Prostate gland (tissue), 2 donors: Measurements from ENCODE around the gene GPR83. TPM values are rescaled to one million over a fixed set of nuclear protein-coding genes. Genes with fewer than 3 reads are reported as not detected.

Source experiments
- DNase-seq: peaks from one replicate; pipeline ENCODE4 v3.0.0-alpha.2; 2019; ENCODE audit warnings: low spot score
- H3K27ac ChIP-seq, 2 donors: fragments of 200-600 bp; sonication (generic); 2 replicates each; pipeline ENCODE4 v1.5.1; 2017 to 2019
- H3K27me3 ChIP-seq: fragments of 200-600 bp; sonication (generic); replicated peaks from 2 replicates; pipeline ENCODE4 v1.5.1; 2019; ENCODE audit not compliant: insufficient read depth
- H3K36me3 ChIP-seq, 2 donors: fragments of 200-600 bp; sonication (generic); 1 replicate in 1 of 2; 2 replicates in 1 of 2; pipeline versions ENCODE4 v1.5.1 to v1.8.1; 2017 to 2019
- H3K4me1 ChIP-seq: fragments of 200-600 bp; sonication (generic); replicated peaks from 2 replicates; pipeline ENCODE4 v1.5.1; 2019
- H3K4me3 ChIP-seq, 2 donors: fragments of 200-600 bp; sonication (generic); 2 replicates each; pipeline ENCODE4 v1.5.1; 2017 to 2019
- H3K9me3 ChIP-seq: fragments of 200-600 bp; sonication (generic); 2 replicates; pipeline ENCODE4 v1.5.1; 2017
- CTCF ChIP-seq, 4 experiments: fragments of 200-600 bp in 2 of 4; fragments of 450-650 bp in 2 of 4; sonication (generic) in 2 of 4; IDR thresholded peaks; 1 replicate in 3 of 4; 2 replicates in 1 of 4; pipeline ENCODE4 v1.5.1; 2016 to 2019; ENCODE audit warnings: antibody characterized with exemption in 4 of 4, mild to moderate bottlenecking in 2 of 4, moderate library complexity in 2 of 4
- POLR2A ChIP-seq: fragments of 450-650 bp; IDR thresholded peaks from one replicate; pipeline ENCODE4 v1.6.1; 2016; ENCODE audit warnings: antibody characterized with exemption, mild to moderate bottlenecking
- POLR2AphosphoS5 ChIP-seq: sonication (generic); formaldehyde crosslinking; IDR thresholded peaks from one replicate; pipeline ENCODE4 v1.6.1; 2017; ENCODE audit warnings: antibody characterized with exemption
- WGBS: methylation state at CpG from one replicate; pipeline ENCODE4 v1.1.5; 2018; 5-methylcytosine and 5-hydroxymethylcytosine counted together
- intact Hi-C: fragments of 100-400 bp; cut with DNase I; formaldehyde crosslinking; loops from one replicate; pipeline ENCODE4 v1.14.2; 2022
- total RNA-seq, 2 donors: library from RNA; depleted of rRNA; stranded (reverse); fragments of >200 nt; gene quantifications; one replicate each; pipeline ENCODE4 v1.1.0, GENCODE V29; 2016

The GPR83 gene
- total RNA-seq, 2 donors from 2014 or later: not detected

- H3K4me3 ChIP-seq: no peak overlapping the region
- H3K27me3 ChIP-seq: no peaks in the 10 kb centered on the region
- intact Hi-C loops: no loop called here
- H3K36me3 ChIP-seq: no peaks in the 10 kb centered on the region
- WGBS: 92% methylated on average over 1 of the region's 1 CpG
- TF ChIP-seq POLR2AphosphoS5 (no peak), CTCF (IDR thresholded peaks at IDR 0.05) (no peak), POLR2A (no peak)
- DNase-seq: no peak
- no peaks in the 10 kb centered on the region for H3K4me1 ChIP-seq
- H3K27ac ChIP-seq: no peak overlapping the region
- no peaks in the 10 kb centered on the region for H3K9me3 ChIP-seq
Observed at GRCh38 chr11:94445641-94446040, 44.4 kb upstream of the GPR83 start.

- no peak for DNase-seq
- Histone ChIP-seq H3K4me1 (no peaks in the 10 kb centered on the region), H3K36me3 (peaks cover 0 to 7% of the 10 kb centered on the region in 2 donors), H3K27me3 (no peaks in the 10 kb centered on the region), H3K9me3 (no peaks in the 10 kb centered on the region), H3K4me3 (no peak overlapping the region), H3K27ac (no peak overlapping the region)
- 30% methylated on average over 1 of the region's 1 CpG for WGBS
- TF ChIP-seq POLR2AphosphoS5: no peak
- TF ChIP-seq CTCF (IDR thresholded peaks at IDR 0.05): no peak
- TF ChIP-seq POLR2A: no peak
- intact Hi-C loops: no loop called here
Observed at GRCh38 chr11:94433049-94433448, 31.8 kb upstream of the GPR83 start.

- H3K4me3 ChIP-seq: no peak overlapping the region
- no peak overlapping the region for H3K27ac ChIP-seq
- DNase-seq: no peak
- TF ChIP-seq POLR2AphosphoS5: no peak
- TF ChIP-seq POLR2A: no peak
- TF ChIP-seq CTCF (IDR thresholded peaks at IDR 0.05): no peak
- 86% methylated on average over 2 of the region's 2 CpGs for WGBS
- intact Hi-C loops: no loop called here
- H3K27me3 ChIP-seq: no peaks in the 10 kb centered on the region
- H3K9me3 ChIP-seq: no peaks in the 10 kb centered on the region
- peaks cover 0 to 4% of the 10 kb centered on the region in 2 donors for H3K36me3 ChIP-seq
- H3K4me1 ChIP-seq: no peaks in the 10 kb centered on the region
Observed at GRCh38 chr11:94424662-94425061, 23.4 kb upstream of the GPR83 start.

- H3K27me3 ChIP-seq: no peaks in the 10 kb centered on the region
- no peaks in the 10 kb centered on the region for H3K4me1 ChIP-seq
- H3K4me3 ChIP-seq: no peak overlapping the region
- H3K36me3 ChIP-seq: no peaks in the 10 kb centered on the region
- no peaks in the 10 kb centered on the region for H3K9me3 ChIP-seq
- TF ChIP-seq POLR2A (no peak), POLR2AphosphoS5 (no peak), CTCF (IDR thresholded peaks at IDR 0.05) (no peak)
- intact Hi-C loops: no loop called here
- no peak for DNase-seq
- no peak overlapping the region for H3K27ac ChIP-seq
- WGBS: 94% methylated on average over 2 of the region's 2 CpGs
Observed at GRCh38 chr11:94424011-94424410, 22.8 kb upstream of the GPR83 start.

- H3K9me3 ChIP-seq: no peaks in the 10 kb centered on the region
- TF ChIP-seq POLR2AphosphoS5 (no peak), POLR2A (no peak), CTCF (IDR thresholded peaks at IDR 0.05) (no peak)
- H3K4me1 ChIP-seq: no peaks in the 10 kb centered on the region
- no peak overlapping the region for H3K4me3 ChIP-seq
- intact Hi-C loops: no loop called here
- H3K27ac ChIP-seq: no peak overlapping the region
- no peak for DNase-seq
- no peaks in the 10 kb centered on the region for H3K27me3 ChIP-seq
- no peaks in the 10 kb centered on the region for H3K36me3 ChIP-seq
- 60% methylated on average over 2 of the region's 3 CpGs for WGBS
Observed at GRCh38 chr11:94423507-94423906, 22.3 kb upstream of the GPR83 start.
